MCF 10A (cell line): ENCODE results near the gene DCLK2. TPM values are rescaled to one million over a fixed set of nuclear protein-coding genes. Genes with fewer than 3 reads are reported as not detected.

Experiments
- BruUV-seq: library from RNA; stranded (reverse); fragments of 400-500 nt; replicated peaks from 2 replicates; lab custom pipeline; 2021; lab: Mats Ljungman, UMichigan
- CTCF ChIA-PET: fragments of 300-600 bp; sonication (Branson Sonifier 250); formaldehyde crosslinking; extraction: SDS; loops from one replicate; lab custom pipeline; 2021; ENCODE audit warnings: antibody characterized with exemption, inconsistent platforms; lab: Yijun Ruan, JAX
- POLR2A ChIA-PET: fragments of 300-600, 350-650 bp; sonication (Branson Sonifier 250); formaldehyde crosslinking; extraction: SDS; loops from one replicate; lab custom pipeline; 2020; ENCODE audit warnings: antibody characterized with exemption, inconsistent platforms; lab: Yijun Ruan, JAX
- DNase-seq: peaks from one replicate; pipeline ENCODE4 v3.0.0-alpha.2; 2018; ENCODE audit not compliant: unreplicated experiment
- H3K27ac Mint-ChIP-seq: one replicate; pipeline ENCODE4 v1.8.0; 2022; ENCODE audit warnings: mild to moderate bottlenecking, low read depth, mixed read lengths; ENCODE audit not compliant: unreplicated experiment
- H3K27me3 Mint-ChIP-seq: one replicate; pipeline ENCODE4 v1.8.0; 2022; ENCODE audit warnings: mixed read lengths; ENCODE audit not compliant: insufficient read depth, unreplicated experiment
- H3K36me3 Mint-ChIP-seq: one replicate; pipeline ENCODE4 v1.8.0; 2022; ENCODE audit warnings: mild to moderate bottlenecking, moderate library complexity, mixed read lengths; ENCODE audit not compliant: insufficient read depth, unreplicated experiment
- H3K4me1 Mint-ChIP-seq: one replicate; pipeline ENCODE4 v1.8.0; 2022; ENCODE audit warnings: mixed read lengths; ENCODE audit not compliant: insufficient read depth, unreplicated experiment
- H3K4me3 Mint-ChIP-seq: one replicate; pipeline ENCODE4 v1.8.0; 2022; ENCODE audit warnings: mild to moderate bottlenecking, moderate library complexity, mixed read lengths; ENCODE audit not compliant: unreplicated experiment
- H3K9me3 Mint-ChIP-seq: one replicate; pipeline ENCODE4 v1.8.0; 2022; ENCODE audit warnings: mixed read lengths; ENCODE audit not compliant: unreplicated experiment
- CTCF ChIP-seq: fragments of 200-600 bp; IDR thresholded peaks from one replicate; pipeline ENCODE4 v1.8.0; 2022; ENCODE audit warnings: antibody characterized with exemption, mild to moderate bottlenecking; ENCODE audit not compliant: unreplicated experiment
- intact Hi-C: fragments of 100-400 bp; cut with micrococcal nuclease; formaldehyde crosslinking; loops from 2 replicates; pipeline ENCODE4 v1.14.1; 2022
- total RNA-seq: library from RNA; stranded (reverse); gene quantifications from 2 replicates; pipeline ENCODE4 v1.2.3, GENCODE V29; 2022

The DCLK2 gene
- total RNA-seq, 1 experiment from 2014 or later: 1.2 TPM

- DNase-seq: no peak
- BruUV-seq: no TSS peak
- POLR2A ChIA-PET: interaction anchor here (0.6 to 1.2 kb wide), 2 partner anchors 17 to 68 kb away, joined by 3 to 4 read pairs; no protein-coding TSS in a partner anchor
- Mint-ChIP-seq H3K4me1 (peaks cover 9% of the 10 kb centered on the region), H3K4me3 (no peak overlapping the region), H3K27me3 (no peaks in the 10 kb centered on the region), H3K9me3 (no peaks in the 10 kb centered on the region), H3K27ac (no peak overlapping the region), H3K36me3 (peaks cover 6% of the 10 kb centered on the region)
- CTCF ChIA-PET: interaction anchor here (0.7 to 9.0 kb wide), 30 partner anchors 8 to 625 kb away, joined by 3 to 191 read pairs (median 8); no protein-coding TSS in a partner anchor
- intact Hi-C loops: loop anchor here (1.0 kb wide), 1 partner anchor 234 kb away; no protein-coding TSS in a partner anchor
- no peak for TF ChIP-seq CTCF
These were observed 165.7 kb downstream of the DCLK2 start for GRCh38 chr4:150243932-150244331.

GRCh38 chr4:150244600-150244999, 166.4 kb downstream of the DCLK2 start:
- intact Hi-C loops: no loop called here
- CTCF ChIA-PET: interaction anchor here (0.7 to 9.0 kb wide), 10 partner anchors 9 to 547 kb away, joined by 3 to 191 read pairs (median 12); no protein-coding TSS in a partner anchor
- no peak for TF ChIP-seq CTCF
- DNase-seq: peak; percentile 52
- Mint-ChIP-seq H3K27me3 (no peaks in the 10 kb centered on the region), H3K36me3 (peaks cover 6% of the 10 kb centered on the region), H3K4me3 (no peak overlapping the region), H3K9me3 (no peaks in the 10 kb centered on the region), H3K4me1 (peaks cover 9% of the 10 kb centered on the region), H3K27ac (no peak overlapping the region)
- POLR2A ChIA-PET: interaction anchor here (0.6 to 1.2 kb wide), 4 partner anchors 17 to 1913 kb away, joined by 3 to 4 read pairs (median 3); no protein-coding TSS in a partner anchor
- no TSS peak for BruUV-seq

- no peaks in the 10 kb centered on the region for H3K27me3 Mint-ChIP-seq
- H3K4me3 Mint-ChIP-seq: no peak overlapping the region
- H3K36me3 Mint-ChIP-seq: peaks cover 6% of the 10 kb centered on the region
- ChIA-PET POLR2A (no interaction called here), CTCF (interaction anchor here (0.5 to 9.0 kb wide), 2 partner anchors 240 to 837 kb away, joined by 3 to 191 read pairs; no protein-coding TSS in a partner anchor)
- DNase-seq: no peak
- BruUV-seq: no TSS peak
- no peaks in the 10 kb centered on the region for H3K9me3 Mint-ChIP-seq
- intact Hi-C loops: no loop called here
- peaks cover 5% of the 10 kb centered on the region for H3K4me1 Mint-ChIP-seq
- TF ChIP-seq CTCF: no peak
- no peak overlapping the region for H3K27ac Mint-ChIP-seq
These were observed 168.9 kb downstream of the DCLK2 start for GRCh38 chr4:150247184-150247583.

- Mint-ChIP-seq H3K27ac (no peak overlapping the region), H3K4me3 (no peak overlapping the region), H3K36me3 (no peaks in the 10 kb centered on the region), H3K9me3 (no peaks in the 10 kb centered on the region), H3K4me1 (peaks cover 5% of the 10 kb centered on the region), H3K27me3 (no peaks in the 10 kb centered on the region)
- peak; percentile 38 for DNase-seq
- intact Hi-C loops: no loop called here
- BruUV-seq: no TSS peak
- ChIA-PET POLR2A (interaction anchor here (0.6 kb wide), 1 partner anchor 217 kb away, joined by 4 read pairs; no protein-coding TSS in a partner anchor), CTCF (interaction anchor here (0.5 to 9.0 kb wide), 3 partner anchors 191 to 615 kb away, joined by 3 to 191 read pairs (median 3); no protein-coding TSS in a partner anchor)
- no peak for TF ChIP-seq CTCF
These were observed 169.9 kb downstream of the DCLK2 start for GRCh38 chr4:150248181-150248580.
